ENCODE results near the gene RPUSD4. TPM values are rescaled to one million over a fixed set of nuclear protein-coding genes. Genes with fewer than 3 reads are reported as not detected.

The RPUSD4 gene
- total RNA-seq, 1 experiment from 2014 or later: 23.6 TPM

DNA sequence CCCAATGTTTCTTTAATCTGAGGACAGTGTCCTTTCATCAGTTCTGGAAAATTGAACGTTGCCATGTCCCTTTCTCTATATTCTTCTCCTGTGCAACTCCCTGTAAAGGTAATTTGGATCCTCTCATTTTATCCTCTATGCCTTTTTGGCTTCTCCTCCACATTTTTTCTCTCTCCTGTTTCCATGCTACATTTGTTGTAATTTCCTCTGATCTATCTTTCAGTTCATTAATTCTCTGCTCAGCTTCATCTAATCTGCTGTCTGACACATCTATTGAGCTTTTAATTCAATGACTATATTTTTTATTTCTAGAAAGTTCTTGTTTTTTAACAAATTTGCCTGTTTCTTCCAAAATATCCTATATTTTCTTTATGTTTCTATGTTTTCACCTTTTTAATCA lies 59.3 kb downstream of the RPUSD4 start:
- in situ Hi-C loops (cut with HindIII; ENCODE audit: low pct_unique_long_range_greater_than_20kb, low sequenced_read_pairs): no loop called here
- DNase-seq (ENCODE audit: low read depth, low spot score): no peak

Small RNA genes lying within 50 kb of the gene (small RNA-seq; reads per million reads assigned to genes)
- 0 reads per million in 2 experiments for gene AP001893.2
- gene RN7SL351P: 0 reads per million in 2 experiments
- 0 reads per million in 2 experiments for gene RNU4-86P

Other genes starting within 250 kb of the RPUSD4 start
- 8.0 and 8.6 TPM in 2 replicates for gene CDON, start 148.8 kb downstream of the RPUSD4 start, total RNA-seq (2014; rRNA removed; shearing (Covaris generic))
- 22.8 and 29.9 TPM in 2 replicates for gene FAM118B, start 132 bp upstream of the RPUSD4 start, total RNA-seq (2014; rRNA removed; shearing (Covaris generic))
- gene SRPRA, start 57.2 kb upstream of the RPUSD4 start, total RNA-seq (2014; rRNA removed; shearing (Covaris generic)): 124 and 129 TPM in 2 replicates
- 21.2 and 27.2 TPM in 2 replicates for gene FOXRED1, start 57.5 kb upstream of the RPUSD4 start, total RNA-seq (2014; rRNA removed; shearing (Covaris generic))
- gene TIRAP, start 71.4 kb upstream of the RPUSD4 start, total RNA-seq (2014; rRNA removed; shearing (Covaris generic)): 5.9 and 7.0 TPM in 2 replicates
- gene DCPS, start 92.4 kb upstream of the RPUSD4 start, total RNA-seq (2014; rRNA removed; shearing (Covaris generic)): 9.5 and 12.2 TPM in 2 replicates
- gene ST3GAL4, start 144.0 kb upstream of the RPUSD4 start, total RNA-seq (2014; rRNA removed; shearing (Covaris generic)): 198 and 242 TPM in 2 replicates

Measured in SK-MEL-5 (cell line).